Measurements from ENCODE around the gene IPO4. TPM values are rescaled to one million over a fixed set of nuclear protein-coding genes. Genes with fewer than 3 reads are reported as not detected.

IPO4 gene
- total and polyA plus RNA-seq, 2 experiments from 2014 or later: 34.2 to 105 TPM

- Histone ChIP-seq H3K27ac (ENCODE audit: low read depth) (no peak overlapping the region), H3K4me2 (no peak overlapping the region), H4K20me1 (replicated peaks; ENCODE audit: insufficient read depth) (peaks cover 6% of the 10 kb centered on the region), H3K27me3 (ENCODE audit: insufficient read depth) (no peaks in the 10 kb centered on the region), H3K9me2 (ENCODE audit: insufficient read depth) (no peaks in the 10 kb centered on the region), H3F3A (replicated peaks; ENCODE audit: low read depth) (no peaks in the 10 kb centered on the region; the same call in 1 of the 2 replicates), H3K79me2 (replicated peaks; ENCODE audit: insufficient read depth) (peaks cover 13% of the 10 kb centered on the region; the same call in 1 of the 2 replicates), H2AFZ (no peak overlapping the region), H3K4me3 (no peak overlapping the region), H3K4me1 (ENCODE audit: insufficient read depth) (peaks cover 8% of the 10 kb centered on the region), H3K36me3 (ENCODE audit: insufficient read depth) (no peaks in the 10 kb centered on the region; the same call in 1 of the 2 replicates)
- peaks cover 3% of the 10 kb centered on the region; the same call in 2 of the 3 replicates for H3K9me3 Mint-ChIP-seq
- TF ChIP-seq POLR2AphosphoS5 (IDR thresholded peaks at IDR 0.05; ENCODE audit: low read depth) (no peak), JUNB (IDR thresholded peaks at IDR 0.05; ENCODE audit: unreplicated experiment) (no peak), NANOG (IDR thresholded peaks at IDR 0.05; ENCODE audit: borderline replicate concordance) (no peak), REST (IDR thresholded peaks at IDR 0.05; ENCODE audit: unreplicated experiment) (no peak), EZH2phosphoT487 (IDR thresholded peaks at IDR 0.05; ENCODE audit: unreplicated experiment) (no peak), ZNF114 (CRISPR knock-in tag; IDR thresholded peaks at IDR 0.05) (no peak), CTCF (conservative IDR thresholded peaks at IDR 0.05; ENCODE audit: low read depth in 2 of 2) (no peak), CREB1 (CRISPR knock-in tag; IDR thresholded peaks at IDR 0.05; ENCODE audit: low read depth) (no peak), STAT1 (IDR thresholded peaks at IDR 0.05; ENCODE audit: unreplicated experiment) (no peak), EZH2 (IDR thresholded peaks at IDR 0.05; ENCODE audit: low read depth, unreplicated experiment) (no peak), ZNF462 (CRISPR knock-in tag; IDR thresholded peaks at IDR 0.05) (no peak), ZNF331 (CRISPR knock-in tag; IDR thresholded peaks at IDR 0.05; ENCODE audit: low read depth) (no peak)
- TF ChIP-seq, protein P1, sequence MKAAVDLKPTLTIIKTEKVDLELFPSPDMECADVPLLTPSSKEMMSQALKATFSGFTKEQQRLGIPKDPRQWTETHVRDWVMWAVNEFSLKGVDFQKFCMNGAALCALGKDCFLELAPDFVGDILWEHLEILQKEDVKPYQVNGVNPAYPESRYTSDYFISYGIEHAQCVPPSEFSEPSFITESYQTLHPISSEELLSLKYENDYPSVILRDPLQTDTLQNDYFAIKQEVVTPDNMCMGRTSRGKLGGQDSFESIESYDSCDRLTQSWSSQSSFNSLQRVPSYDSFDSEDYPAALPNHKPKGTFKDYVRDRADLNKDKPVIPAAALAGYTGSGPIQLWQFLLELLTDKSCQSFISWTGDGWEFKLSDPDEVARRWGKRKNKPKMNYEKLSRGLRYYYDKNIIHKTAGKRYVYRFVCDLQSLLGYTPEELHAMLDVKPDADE (IDR thresholded peaks at IDR 0.05): no peak
- no peak overlapping the region for H3K27ac Mint-ChIP-seq
- DNase-seq (ENCODE audit: low spot score) (no peak), ATAC-seq (no peak)
- no peak overlapping the region for H3K4me3 Mint-ChIP-seq
- H3K27me3 Mint-ChIP-seq (ENCODE audit: insufficient read depth, low read depth, poor library complexity): peaks cover 32% of the 10 kb centered on the region
- peaks cover 80% of the 10 kb centered on the region for H3K36me3 Mint-ChIP-seq (ENCODE audit: low read depth)
- peaks cover 15% of the 10 kb centered on the region for H3K4me1 Mint-ChIP-seq
Measured at GRCh38 chr14:24184104-24184970, 4.3 kb downstream of the IPO4 start.
